ENCODE measurements around the gene HAPLN3. TPM values are rescaled to one million over a fixed set of nuclear protein-coding genes. Genes with fewer than 3 reads are reported as not detected.

HAPLN3 gene
- polyA plus RNA-seq, 1 of the 3 experiments (the other 2 are of a cell fraction): 9.7 TPM

GRCh38 chr15:88902221-88902835, 7.0 kb upstream of the HAPLN3 start:
- POLR2A ChIA-PET: no interaction called here
- Histone ChIP-seq H3K36me3 (replicated peaks in 1 of 2; ENCODE audit: control insufficient read depth in 1 of 2, insufficient read depth in 2 of 2, low read length in 1 of 2) (peaks cover 3 to 18% of the 10 kb centered on the region in 2 experiments), H3K4me3 (ENCODE audit: low read depth in 2 of 2, low read length in 1 of 2) (no peak overlapping the region), H3K4me1 (ENCODE audit: control insufficient read depth in 1 of 2, insufficient read depth in 2 of 2, low read depth in 1 of 2, low read length in 1 of 2) (peaks cover 4 to 5% of the 10 kb centered on the region in 2 experiments; a peak in 2 of 4 replicates), H3K27me3 (ENCODE audit: insufficient read depth) (no peaks in the 10 kb centered on the region), H3F3A (replicated peaks; ENCODE audit: insufficient read depth) (no peaks in the 10 kb centered on the region), H3K9me2 (no peaks in the 10 kb centered on the region), H3K79me2 (ENCODE audit: insufficient read depth) (no peaks in the 10 kb centered on the region), H3K4me2 (no peak overlapping the region), H3K27ac (ENCODE audit: low read depth in 2 of 2, low read length in 1 of 2) (no peak overlapping the region), H4K20me1 (ENCODE audit: insufficient read depth) (no peaks in the 10 kb centered on the region), H2AFZ (ENCODE audit: low read depth) (no peak overlapping the region), H3K9me3 (no peaks in the 10 kb centered on the region), H3K9ac (no peak overlapping the region)
- CTCF ChIA-PET: interaction anchor here (1.1 to 4.5 kb wide), 6 partner anchors 10 to 269 kb away, joined by 3 to 29 read pairs (median 5); no protein-coding TSS in a partner anchor
- 93% methylated on average over 6 of the region's 6 CpGs for WGBS (ENCODE audit: low lambda C conversion rate)
- DNase-seq: no peak
- TF ChIP-seq PBX3 (IDR thresholded peaks at IDR 0.05) (no peak), SMC3 (IDR thresholded peaks at IDR 0.05; ENCODE audit: low read depth, low read length) (no peak), TAF1 (IDR thresholded peaks at IDR 0.05; ENCODE audit: borderline replicate concordance, low read depth, low read length) (no peak)

- no peak for DNase-seq
- Histone ChIP-seq H3K4me1 (ENCODE audit: control insufficient read depth in 1 of 2, insufficient read depth in 2 of 2, low read depth in 1 of 2, low read length in 1 of 2) (peaks cover 5 to 10% of the 10 kb centered on the region in 2 experiments; a peak in 2 of 4 replicates), H3K79me2 (ENCODE audit: insufficient read depth) (no peaks in the 10 kb centered on the region), H3K9ac (no peak overlapping the region), H2AFZ (ENCODE audit: low read depth) (no peak overlapping the region), H3K36me3 (replicated peaks in 1 of 2; ENCODE audit: control insufficient read depth in 1 of 2, insufficient read depth in 2 of 2, low read length in 1 of 2) (peaks cover 3 to 17% of the 10 kb centered on the region in 2 experiments), H3K9me2 (no peaks in the 10 kb centered on the region), H3K4me3 (ENCODE audit: low read depth in 2 of 2, low read length in 1 of 2) (no peak overlapping the region), H3K9me3 (no peaks in the 10 kb centered on the region), H3K27ac (ENCODE audit: low read depth in 2 of 2, low read length in 1 of 2) (no peak overlapping the region), H4K20me1 (ENCODE audit: insufficient read depth) (no peaks in the 10 kb centered on the region), H3K27me3 (ENCODE audit: insufficient read depth) (no peaks in the 10 kb centered on the region), H3F3A (replicated peaks; ENCODE audit: insufficient read depth) (no peaks in the 10 kb centered on the region), H3K4me2 (no peak overlapping the region)
- POLR2A ChIA-PET: no interaction called here
- no peak for TF ChIP-seq GATA2 (CRISPR knock-in tag; IDR thresholded peaks at IDR 0.05)
- no peak for TF ChIP-seq RAD21 (IDR thresholded peaks at IDR 0.05; ENCODE audit: low read length)
- no peak for TF ChIP-seq SIN3A (IDR thresholded peaks at IDR 0.05; ENCODE audit: borderline replicate concordance, low read depth, low read length)
- TF ChIP-seq IRF3 (IDR thresholded peaks at IDR 0.05; ENCODE audit: low read depth, low read length): no peak
- no peak for TF ChIP-seq NFIC (IDR thresholded peaks at IDR 0.05; ENCODE audit: borderline replicate concordance)
- TF ChIP-seq POLR2AphosphoS5 (IDR thresholded peaks at IDR 0.05; ENCODE audit: low read depth, low read length): no peak
- TF ChIP-seq RXRA (IDR thresholded peaks at IDR 0.05; ENCODE audit: borderline replicate concordance, low read depth): no peak
- no peak for TF ChIP-seq NRF1 (IDR thresholded peaks at IDR 0.05; ENCODE audit: low read depth, low read length)
- no peak for TF ChIP-seq MEF2A (IDR thresholded peaks at IDR 0.05; ENCODE audit: borderline replicate concordance, low read depth)
- 90% methylated on average over 13 of the region's 15 CpGs for WGBS (ENCODE audit: low lambda C conversion rate)
- CTCF ChIA-PET: interaction anchor here (1.0 to 4.5 kb wide), 5 partner anchors 9 to 269 kb away, joined by 3 to 29 read pairs (median 6); no protein-coding TSS in a partner anchor
Observed at GRCh38 chr15:88901508-88902220, 6.3 kb upstream of the HAPLN3 start.

All from SK-N-SH (cell line).